Measurements from ENCODE around the gene RREB1. TPM values are rescaled to one million over a fixed set of nuclear protein-coding genes. Genes with fewer than 3 reads are reported as not detected.

Gene RREB1
- total and polyA plus RNA-seq, 2 experiments from 2014 or later = 8.5 to 25.5 TPM

DNA sequence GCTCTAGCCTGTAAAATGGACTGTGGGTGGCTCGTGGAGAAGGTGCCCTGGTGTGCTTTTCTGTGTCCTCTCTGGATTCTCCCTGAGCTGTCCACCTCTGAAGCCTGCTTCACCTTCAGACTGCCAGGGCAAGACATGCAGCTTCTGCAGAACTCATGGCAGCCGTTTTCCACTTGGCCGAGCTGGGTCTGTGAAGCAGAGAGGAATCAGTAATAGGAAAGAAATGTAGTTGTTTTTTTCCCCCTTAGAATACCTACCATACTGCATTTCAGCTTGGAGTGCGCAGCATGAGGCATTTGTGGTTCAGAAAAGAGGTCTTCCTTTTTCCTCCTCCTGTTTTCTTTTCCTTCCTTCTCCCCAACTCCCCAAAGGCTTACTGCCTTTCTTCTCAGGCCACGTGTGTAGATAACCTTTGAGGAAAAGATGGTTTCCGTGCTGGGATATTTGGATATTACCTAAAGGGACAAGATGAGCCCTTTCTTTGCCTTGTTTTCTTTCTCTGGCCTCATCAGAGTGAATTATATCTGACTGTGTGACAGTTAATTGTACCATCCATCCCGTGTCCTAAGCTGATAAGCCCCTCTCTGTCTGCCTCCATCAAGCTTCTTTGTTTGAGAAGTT, 39.4 kb downstream of the RREB1 start (continued):
- TF ChIP-seq, protein P1, sequence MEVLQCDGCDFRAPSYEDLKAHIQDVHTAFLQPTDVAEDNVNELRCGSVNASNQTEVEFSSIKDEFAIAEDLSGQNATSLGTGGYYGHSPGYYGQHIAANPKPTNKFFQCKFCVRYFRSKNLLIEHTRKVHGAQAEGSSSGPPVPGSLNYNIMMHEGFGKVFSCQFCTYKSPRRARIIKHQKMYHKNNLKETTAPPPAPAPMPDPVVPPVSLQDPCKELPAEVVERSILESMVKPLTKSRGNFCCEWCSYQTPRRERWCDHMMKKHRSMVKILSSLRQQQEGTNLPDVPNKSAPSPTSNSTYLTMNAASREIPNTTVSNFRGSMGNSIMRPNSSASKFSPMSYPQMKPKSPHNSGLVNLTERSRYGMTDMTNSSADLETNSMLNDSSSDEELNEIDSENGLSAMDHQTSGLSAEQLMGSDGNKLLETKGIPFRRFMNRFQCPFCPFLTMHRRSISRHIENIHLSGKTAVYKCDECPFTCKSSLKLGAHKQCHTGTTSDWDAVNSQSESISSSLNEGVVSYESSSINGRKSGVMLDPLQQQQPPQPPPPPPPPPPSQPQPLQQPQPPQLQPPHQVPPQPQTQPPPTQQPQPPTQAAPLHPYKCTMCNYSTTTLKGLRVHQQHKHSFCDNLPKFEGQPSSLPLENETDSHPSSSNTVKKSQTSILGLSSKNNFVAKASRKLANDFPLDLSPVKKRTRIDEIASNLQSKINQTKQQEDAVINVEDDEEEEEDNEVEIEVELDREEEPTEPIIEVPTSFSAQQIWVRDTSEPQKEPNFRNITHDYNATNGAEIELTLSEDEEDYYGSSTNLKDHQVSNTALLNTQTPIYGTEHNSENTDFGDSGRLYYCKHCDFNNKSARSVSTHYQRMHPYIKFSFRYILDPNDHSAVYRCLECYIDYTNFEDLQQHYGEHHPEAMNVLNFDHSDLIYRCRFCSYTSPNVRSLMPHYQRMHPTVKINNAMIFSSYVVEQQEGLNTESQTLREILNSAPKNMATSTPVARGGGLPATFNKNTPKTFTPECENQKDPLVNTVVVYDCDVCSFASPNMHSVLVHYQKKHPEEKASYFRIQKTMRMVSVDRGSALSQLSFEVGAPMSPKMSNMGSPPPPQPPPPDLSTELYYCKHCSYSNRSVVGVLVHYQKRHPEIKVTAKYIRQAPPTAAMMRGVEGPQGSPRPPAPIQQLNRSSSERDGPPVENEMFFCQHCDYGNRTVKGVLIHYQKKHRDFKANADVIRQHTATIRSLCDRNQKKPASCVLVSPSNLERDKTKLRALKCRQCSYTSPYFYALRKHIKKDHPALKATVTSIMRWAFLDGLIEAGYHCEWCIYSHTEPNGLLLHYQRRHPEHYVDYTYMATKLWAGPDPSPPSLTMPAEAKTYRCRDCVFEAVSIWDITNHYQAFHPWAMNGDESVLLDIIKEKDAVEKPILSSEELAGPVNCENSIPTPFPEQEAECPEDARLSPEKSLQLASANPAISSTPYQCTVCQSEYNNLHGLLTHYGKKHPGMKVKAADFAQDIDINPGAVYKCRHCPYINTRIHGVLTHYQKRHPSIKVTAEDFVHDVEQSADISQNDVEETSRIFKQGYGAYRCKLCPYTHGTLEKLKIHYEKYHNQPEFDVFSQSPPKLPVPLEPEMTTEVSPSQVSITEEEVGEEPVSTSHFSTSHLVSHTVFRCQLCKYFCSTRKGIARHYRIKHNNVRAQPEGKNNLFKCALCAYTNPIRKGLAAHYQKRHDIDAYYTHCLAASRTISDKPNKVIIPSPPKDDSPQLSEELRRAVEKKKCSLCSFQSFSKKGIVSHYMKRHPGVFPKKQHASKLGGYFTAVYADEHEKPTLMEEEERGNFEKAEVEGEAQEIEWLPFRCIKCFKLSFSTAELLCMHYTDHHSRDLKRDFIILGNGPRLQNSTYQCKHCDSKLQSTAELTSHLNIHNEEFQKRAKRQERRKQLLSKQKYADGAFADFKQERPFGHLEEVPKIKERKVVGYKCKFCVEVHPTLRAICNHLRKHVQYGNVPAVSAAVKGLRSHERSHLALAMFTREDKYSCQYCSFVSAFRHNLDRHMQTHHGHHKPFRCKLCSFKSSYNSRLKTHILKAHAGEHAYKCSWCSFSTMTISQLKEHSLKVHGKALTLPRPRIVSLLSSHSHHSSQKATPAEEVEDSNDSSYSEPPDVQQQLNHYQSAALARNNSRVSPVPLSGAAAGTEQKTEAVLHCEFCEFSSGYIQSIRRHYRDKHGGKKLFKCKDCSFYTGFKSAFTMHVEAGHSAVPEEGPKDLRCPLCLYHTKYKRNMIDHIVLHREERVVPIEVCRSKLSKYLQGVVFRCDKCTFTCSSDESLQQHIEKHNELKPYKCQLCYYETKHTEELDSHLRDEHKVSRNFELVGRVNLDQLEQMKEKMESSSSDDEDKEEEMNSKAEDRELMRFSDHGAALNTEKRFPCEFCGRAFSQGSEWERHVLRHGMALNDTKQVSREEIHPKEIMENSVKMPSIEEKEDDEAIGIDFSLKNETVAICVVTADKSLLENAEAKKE (CRISPR knock-in tag; IDR thresholded peaks at IDR 0.05) = no peak
- TF ChIP-seq, protein P2, sequence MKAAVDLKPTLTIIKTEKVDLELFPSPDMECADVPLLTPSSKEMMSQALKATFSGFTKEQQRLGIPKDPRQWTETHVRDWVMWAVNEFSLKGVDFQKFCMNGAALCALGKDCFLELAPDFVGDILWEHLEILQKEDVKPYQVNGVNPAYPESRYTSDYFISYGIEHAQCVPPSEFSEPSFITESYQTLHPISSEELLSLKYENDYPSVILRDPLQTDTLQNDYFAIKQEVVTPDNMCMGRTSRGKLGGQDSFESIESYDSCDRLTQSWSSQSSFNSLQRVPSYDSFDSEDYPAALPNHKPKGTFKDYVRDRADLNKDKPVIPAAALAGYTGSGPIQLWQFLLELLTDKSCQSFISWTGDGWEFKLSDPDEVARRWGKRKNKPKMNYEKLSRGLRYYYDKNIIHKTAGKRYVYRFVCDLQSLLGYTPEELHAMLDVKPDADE (IDR thresholded peaks at IDR 0.05) = no peak
- TF ChIP-seq JUNB (IDR thresholded peaks at IDR 0.05; ENCODE audit: unreplicated experiment) (no peak), STAT1 (IDR thresholded peaks at IDR 0.05; ENCODE audit: unreplicated experiment) (no peak), NANOG (IDR thresholded peaks at IDR 0.05; ENCODE audit: borderline replicate concordance) (no peak), ZNF114 (CRISPR knock-in tag; IDR thresholded peaks at IDR 0.05) (no peak), EZH2phosphoT487 (IDR thresholded peaks at IDR 0.05; ENCODE audit: unreplicated experiment) (no peak)
- TF ChIP-seq, protein P3, sequence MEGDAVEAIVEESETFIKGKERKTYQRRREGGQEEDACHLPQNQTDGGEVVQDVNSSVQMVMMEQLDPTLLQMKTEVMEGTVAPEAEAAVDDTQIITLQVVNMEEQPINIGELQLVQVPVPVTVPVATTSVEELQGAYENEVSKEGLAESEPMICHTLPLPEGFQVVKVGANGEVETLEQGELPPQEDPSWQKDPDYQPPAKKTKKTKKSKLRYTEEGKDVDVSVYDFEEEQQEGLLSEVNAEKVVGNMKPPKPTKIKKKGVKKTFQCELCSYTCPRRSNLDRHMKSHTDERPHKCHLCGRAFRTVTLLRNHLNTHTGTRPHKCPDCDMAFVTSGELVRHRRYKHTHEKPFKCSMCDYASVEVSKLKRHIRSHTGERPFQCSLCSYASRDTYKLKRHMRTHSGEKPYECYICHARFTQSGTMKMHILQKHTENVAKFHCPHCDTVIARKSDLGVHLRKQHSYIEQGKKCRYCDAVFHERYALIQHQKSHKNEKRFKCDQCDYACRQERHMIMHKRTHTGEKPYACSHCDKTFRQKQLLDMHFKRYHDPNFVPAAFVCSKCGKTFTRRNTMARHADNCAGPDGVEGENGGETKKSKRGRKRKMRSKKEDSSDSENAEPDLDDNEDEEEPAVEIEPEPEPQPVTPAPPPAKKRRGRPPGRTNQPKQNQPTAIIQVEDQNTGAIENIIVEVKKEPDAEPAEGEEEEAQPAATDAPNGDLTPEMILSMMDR (conservative IDR thresholded peaks at IDR 0.05; ENCODE audit: low read depth in 2 of 2) = no peak

All from GM23338 (cell line).